Sigmoid colon (tissue), 4 donors: ENCODE results near the gene FAM149A.

Experiments used
- CTCF ChIP-seq, 4 experiments: fragments of 450-650 bp in 3 of 4; fragments of 200-600 bp in 1 of 4; IDR thresholded peaks; one replicate each; pipeline ENCODE4 v1.5.1; 2016 to 2019; ENCODE audit warnings: antibody characterized with exemption in 4 of 4, mild to moderate bottlenecking in 3 of 4, moderate library complexity in 2 of 4
- POLR2A ChIP-seq, 2 donors: fragments of 450-650 bp; IDR thresholded peaks; one replicate each; pipeline ENCODE4 v1.6.1; 2016; ENCODE audit warnings: antibody characterized with exemption in 2 of 2, mild to moderate bottlenecking in 2 of 2, moderate library complexity in 2 of 2
- POLR2AphosphoS5 ChIP-seq, 4 donors: sonication (generic); formaldehyde crosslinking; IDR thresholded peaks; one replicate each; pipeline ENCODE4 v1.6.1; 2017; ENCODE audit warnings: antibody characterized with exemption in 4 of 4

GRCh38 chr4:186192066-186192612 lies 87.6 kb downstream of the FAM149A start:
- TF ChIP-seq CTCF (IDR thresholded peaks at IDR 0.05), result no peak
- peak; percentile 21 to 74 (median 46) for TF ChIP-seq POLR2AphosphoS5 (IDR thresholded peaks at IDR 0.05)
- peak; percentile 14 to 17 for TF ChIP-seq POLR2A (IDR thresholded peaks at IDR 0.05)
